ENCODE results near the gene DNM1L.

The DNM1L gene

GRCh38 chr12:32754111-32754510 lies 75.0 kb downstream of the DNM1L start:
- Mint-ChIP-seq H3K27ac (peak overlapping the region; percentile 90 to 91), H3K36me3 (ENCODE audit: insufficient read depth) (peaks cover 59% of the 10 kb centered on the region), H3K4me3 (peak overlapping the region; percentile 81 to 89), H3K4me1 (ENCODE audit: low read depth in 2 of 2) (peaks cover 9 to 10% of the 10 kb centered on the region in 2 donors), H3K27me3 (no peaks in the 10 kb centered on the region), H3K9me3 (no peaks in the 10 kb centered on the region)
- ATAC-seq (replicated peaks) (no peak), DNase-seq (no peak)

GRCh38 chr12:32755051-32755653 lies 76.1 kb downstream of the DNM1L start:
- Mint-ChIP-seq H3K36me3 (ENCODE audit: insufficient read depth) (peaks cover 49% of the 10 kb centered on the region), H3K4me1 (ENCODE audit: low read depth in 2 of 2) (peaks cover 9 to 10% of the 10 kb centered on the region in 2 donors), H3K4me3 (peak overlapping the region; percentile 81 to 89), H3K9me3 (no peaks in the 10 kb centered on the region), H3K27ac (peak overlapping the region; percentile 90 to 91), H3K27me3 (no peaks in the 10 kb centered on the region)
- DNase-seq (peak; percentile 54 to 67 (median 59)), ATAC-seq (replicated peaks) (peak; percentile 70)

- H3K36me3 Mint-ChIP-seq (ENCODE audit: insufficient read depth) = peaks cover 42% of the 10 kb centered on the region
- peaks cover 9 to 10% of the 10 kb centered on the region in 2 donors for H3K4me1 Mint-ChIP-seq (ENCODE audit: low read depth in 2 of 2)
- ATAC-seq (replicated peaks) (peak; percentile 82), DNase-seq (peak; percentile 71 to 79 (median 76))
- H3K27ac Mint-ChIP-seq = peak within 1 kb of the TSS; percentile 90 to 91
- peak within 1 kb of the TSS; percentile 81 to 89 for H3K4me3 Mint-ChIP-seq
- H3K9me3 Mint-ChIP-seq = no peaks in the 10 kb centered on the region
- peaks cover 0 to 3% of the 10 kb centered on the region in 2 donors for H3K27me3 Mint-ChIP-seq
Measured at GRCh38 chr12:32755654-32756475, 76.8 kb downstream of the DNM1L start, which contains the start of gene YARS2. YARS2 (minus strand) TSS chr12:32755897; CDS start chr12:32755874, 23 bp downstream.

GRCh38 chr12:32756476-32757066 lies 77.5 kb downstream of the DNM1L start:
- Mint-ChIP-seq H3K36me3 (ENCODE audit: insufficient read depth) (peaks cover 35% of the 10 kb centered on the region), H3K4me1 (ENCODE audit: low read depth in 2 of 2) (peaks cover 9 to 10% of the 10 kb centered on the region in 2 donors), H3K27me3 (peaks cover 5 to 10% of the 10 kb centered on the region in 2 donors), H3K4me3 (peak overlapping the region; percentile 81 to 89), H3K9me3 (no peaks in the 10 kb centered on the region), H3K27ac (peak overlapping the region; percentile 90 to 91)
- ATAC-seq (replicated peaks) = no peak
- DNase-seq = no peak

- H3K4me1 Mint-ChIP-seq (ENCODE audit: low read depth in 2 of 2) = peaks cover 9 to 10% of the 10 kb centered on the region in 2 donors
- DNase-seq = no peak
- peaks cover 31% of the 10 kb centered on the region for H3K36me3 Mint-ChIP-seq (ENCODE audit: insufficient read depth)
- ATAC-seq (replicated peaks) = no peak
- peak overlapping the region in 1 of 2 donors; percentile 90 for H3K27ac Mint-ChIP-seq
- H3K4me3 Mint-ChIP-seq = no peak overlapping the region
- no peaks in the 10 kb centered on the region for H3K9me3 Mint-ChIP-seq
- H3K27me3 Mint-ChIP-seq = peaks cover 10 to 16% of the 10 kb centered on the region in 2 donors
Measured at GRCh38 chr12:32757157-32757556, 78.1 kb downstream of the DNM1L start.

DNA sequence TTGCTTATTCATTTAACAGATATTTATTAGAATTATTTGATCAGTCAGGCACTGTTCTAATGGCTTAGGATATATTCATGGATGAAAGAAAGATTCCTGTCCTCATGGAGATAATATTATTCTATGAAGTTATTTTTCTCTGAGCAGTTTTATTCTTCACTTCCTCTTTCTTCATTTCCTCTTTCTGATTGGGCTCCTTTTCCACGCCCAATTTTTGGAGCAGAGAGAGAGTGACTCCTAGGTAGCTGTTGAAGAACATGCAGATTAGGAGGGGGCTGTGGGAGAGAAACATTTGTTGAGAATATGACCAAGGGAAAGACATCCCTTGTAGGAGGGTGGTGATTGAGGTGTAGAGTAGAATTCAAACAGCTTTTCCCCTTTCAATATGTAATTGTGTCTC lies 82.6 kb downstream of the DNM1L start:
- H3K36me3 Mint-ChIP-seq (ENCODE audit: insufficient read depth) = no peaks in the 10 kb centered on the region
- ATAC-seq (replicated peaks) = no peak
- H3K27me3 Mint-ChIP-seq = peaks cover 16 to 30% of the 10 kb centered on the region in 2 donors
- no peak for DNase-seq
- H3K4me1 Mint-ChIP-seq (ENCODE audit: low read depth in 2 of 2) = no peaks in the 10 kb centered on the region
- no peaks in the 10 kb centered on the region for H3K9me3 Mint-ChIP-seq
- H3K4me3 Mint-ChIP-seq = no peak overlapping the region
- no peak overlapping the region for H3K27ac Mint-ChIP-seq

- ATAC-seq (replicated peaks) (no peak), DNase-seq (no peak)
- peaks cover 40 to 53% of the 10 kb centered on the region in 2 donors for H3K27me3 Mint-ChIP-seq
- H3K27ac Mint-ChIP-seq = no peak overlapping the region
- H3K4me3 Mint-ChIP-seq = no peak overlapping the region
- no peaks in the 10 kb centered on the region for H3K36me3 Mint-ChIP-seq (ENCODE audit: insufficient read depth)
- H3K9me3 Mint-ChIP-seq = no peaks in the 10 kb centered on the region
- H3K4me1 Mint-ChIP-seq (ENCODE audit: low read depth in 2 of 2) = no peaks in the 10 kb centered on the region
Measured at GRCh38 chr12:32765906-32766305, 86.8 kb downstream of the DNM1L start.

- no peaks in the 10 kb centered on the region for H3K4me1 Mint-ChIP-seq (ENCODE audit: low read depth in 2 of 2)
- H3K9me3 Mint-ChIP-seq = no peaks in the 10 kb centered on the region
- ATAC-seq (replicated peaks) (no peak), DNase-seq (no peak)
- H3K36me3 Mint-ChIP-seq (ENCODE audit: insufficient read depth) = no peaks in the 10 kb centered on the region
- no peak overlapping the region for H3K4me3 Mint-ChIP-seq
- H3K27ac Mint-ChIP-seq = no peak overlapping the region
- H3K27me3 Mint-ChIP-seq = peaks cover 44 to 57% of the 10 kb centered on the region in 2 donors
Measured at GRCh38 chr12:32768518-32768917, 89.4 kb downstream of the DNM1L start.

- H3K4me1 Mint-ChIP-seq (ENCODE audit: low read depth in 2 of 2) = no peaks in the 10 kb centered on the region
- no peak overlapping the region for H3K27ac Mint-ChIP-seq
- no peak overlapping the region for H3K4me3 Mint-ChIP-seq
- ATAC-seq (replicated peaks) = no peak
- no peaks in the 10 kb centered on the region for H3K9me3 Mint-ChIP-seq
- peaks cover 46 to 58% of the 10 kb centered on the region in 2 donors for H3K27me3 Mint-ChIP-seq
- H3K36me3 Mint-ChIP-seq (ENCODE audit: insufficient read depth) = no peaks in the 10 kb centered on the region
- DNase-seq = no peak
Measured at GRCh38 chr12:32770141-32770540, 91.0 kb downstream of the DNM1L start.

GRCh38 chr12:32773691-32774090 lies 94.6 kb downstream of the DNM1L start:
- DNase-seq (no peak), ATAC-seq (replicated peaks) (no peak)
- Mint-ChIP-seq H3K4me1 (ENCODE audit: low read depth in 2 of 2) (no peaks in the 10 kb centered on the region), H3K27me3 (peaks cover 48 to 66% of the 10 kb centered on the region in 2 donors), H3K36me3 (ENCODE audit: insufficient read depth) (no peaks in the 10 kb centered on the region), H3K27ac (no peak overlapping the region), H3K9me3 (no peaks in the 10 kb centered on the region), H3K4me3 (no peak overlapping the region)

DNA sequence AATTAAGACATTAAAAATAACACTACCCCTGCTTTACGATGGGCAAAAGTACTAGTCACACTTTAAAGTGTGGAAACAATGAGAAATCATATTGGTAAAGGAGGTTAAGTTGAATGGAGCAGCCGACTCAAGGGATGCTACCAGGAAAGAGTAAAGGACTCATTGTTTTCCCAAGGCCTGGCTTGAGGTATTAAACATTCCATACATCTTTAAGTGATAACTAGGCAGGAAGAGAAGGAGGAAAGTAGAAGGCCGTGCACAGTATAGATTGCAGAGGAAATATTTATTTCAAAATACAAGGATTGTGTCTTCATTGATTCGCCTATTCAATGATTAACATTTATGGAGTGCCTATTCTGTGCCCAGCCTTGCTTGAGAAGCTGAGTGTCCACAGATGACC lies 97.2 kb downstream of the DNM1L start:
- no peak for ATAC-seq (replicated peaks)
- H3K27me3 Mint-ChIP-seq = peaks cover 54 to 68% of the 10 kb centered on the region in 2 donors

DNA sequence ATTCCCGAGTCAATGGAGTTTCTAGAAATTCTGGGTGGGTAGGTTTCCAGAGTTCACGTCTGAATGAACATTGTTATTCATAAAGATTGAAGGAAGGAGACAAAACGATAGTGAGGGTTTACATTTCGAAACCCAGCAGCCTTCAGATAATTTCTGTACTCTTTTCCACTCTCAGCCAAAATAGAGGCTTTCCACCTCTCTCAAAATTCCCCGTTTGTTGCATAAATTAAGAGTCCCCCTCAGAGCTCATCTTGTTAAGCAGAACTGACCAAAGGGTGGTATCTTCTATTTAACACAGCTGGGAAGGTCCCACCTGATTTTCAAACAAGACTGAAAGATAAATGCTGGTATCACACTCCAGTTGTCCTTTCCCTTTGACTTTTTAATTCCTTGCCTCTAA lies 98.1 kb downstream of the DNM1L start:
- no peaks in the 10 kb centered on the region for H3K4me1 Mint-ChIP-seq (ENCODE audit: low read depth in 2 of 2)
- no peak overlapping the region for H3K27ac Mint-ChIP-seq
- no peaks in the 10 kb centered on the region for H3K9me3 Mint-ChIP-seq
- no peaks in the 10 kb centered on the region for H3K36me3 Mint-ChIP-seq (ENCODE audit: insufficient read depth)
- ATAC-seq (replicated peaks) (no peak), DNase-seq (no peak)
- no peak overlapping the region for H3K4me3 Mint-ChIP-seq
- H3K27me3 Mint-ChIP-seq = peaks cover 49 to 59% of the 10 kb centered on the region in 2 donors

More for the DNA sequence above, 97.2 kb downstream of the DNM1L start:
- H3K4me3 Mint-ChIP-seq = no peak overlapping the region
- H3K9me3 Mint-ChIP-seq = no peaks in the 10 kb centered on the region
- H3K4me1 Mint-ChIP-seq (ENCODE audit: low read depth in 2 of 2) = no peaks in the 10 kb centered on the region
- H3K27ac Mint-ChIP-seq = no peak overlapping the region
- no peaks in the 10 kb centered on the region for H3K36me3 Mint-ChIP-seq (ENCODE audit: insufficient read depth)
- DNase-seq = no peak

DNA sequence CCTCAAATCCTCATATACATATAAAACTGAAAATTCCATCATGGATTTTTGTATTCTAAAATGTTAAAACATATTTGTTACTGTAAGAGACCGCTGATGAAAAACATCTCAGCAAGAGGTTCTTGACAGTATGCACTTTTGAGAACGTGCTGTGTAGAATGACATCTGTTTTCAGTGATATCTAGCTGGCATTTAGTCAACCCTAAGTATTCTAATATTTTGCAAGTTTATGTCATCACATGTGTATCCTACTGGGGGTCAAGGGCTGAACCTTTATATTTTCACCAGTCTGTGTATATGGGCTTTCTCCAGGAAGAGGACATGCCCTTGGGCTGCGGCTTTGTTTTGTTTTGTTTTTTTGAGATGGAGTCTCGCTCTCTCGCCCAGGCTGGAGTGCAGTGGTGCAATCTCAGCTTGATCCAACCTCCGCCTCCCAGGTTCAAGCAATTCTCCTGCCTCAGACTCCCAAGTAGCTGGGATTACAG lies 98.6 kb downstream of the DNM1L start:
- no peak overlapping the region for H3K4me3 Mint-ChIP-seq
- H3K27ac Mint-ChIP-seq = no peak overlapping the region
- no peaks in the 10 kb centered on the region for H3K36me3 Mint-ChIP-seq (ENCODE audit: insufficient read depth)
- H3K27me3 Mint-ChIP-seq = peaks cover 45 to 57% of the 10 kb centered on the region in 2 donors
- no peak for DNase-seq
- no peaks in the 10 kb centered on the region for H3K4me1 Mint-ChIP-seq (ENCODE audit: low read depth in 2 of 2)
- no peak for ATAC-seq (replicated peaks)
- no peaks in the 10 kb centered on the region for H3K9me3 Mint-ChIP-seq

All from effector memory CD8-positive, alpha-beta T cell (primary cell).